Esophagus muscularis mucosa (tissue), 4 donors: ENCODE results near the gene GTF3C5. TPM values are rescaled to one million over a fixed set of nuclear protein-coding genes. Genes with fewer than 3 reads are reported as not detected.

ENCODE experiments used
- DNase-seq: peaks from one replicate; pipeline ENCODE4 v3.0.0-alpha.2; 2017; ENCODE audit errors: extremely low spot score
- H3K27ac ChIP-seq, 4 donors: fragments of 200-600 bp; sonication (generic); replicated peaks in 1 of 4; 1 replicate in 3 of 4; 2 replicates in 1 of 4; pipeline ENCODE4 v1.5.1; 2016 to 2019; ENCODE audit warnings: mild to moderate bottlenecking in 1 of 4
- H3K27me3 ChIP-seq, 4 donors: fragments of 200-600 bp; sonication (generic); one replicate each; pipeline versions ENCODE4 v1.5.1 to v1.6.0; 2016 to 2019
- H3K36me3 ChIP-seq, 4 donors: fragments of 200-600 bp; sonication (generic); one replicate each; pipeline ENCODE4 v1.5.1; 2016 to 2019
- H3K4me1 ChIP-seq, 4 donors: fragments of 200-600 bp; sonication (generic); one replicate each; pipeline ENCODE4 v1.5.1; 2016 to 2019
- H3K4me3 ChIP-seq, 4 donors: fragments of 200-600 bp; sonication (generic); 1 replicate in 2 of 4; 2 replicates in 2 of 4; pipeline ENCODE4 v1.5.1; 2016 to 2019; ENCODE audit warnings: mild to moderate bottlenecking in 4 of 4, moderate library complexity in 1 of 4
- H3K9me3 ChIP-seq, 4 donors: fragments of 200-600 bp; sonication (generic); 1 replicate in 3 of 4; 2 replicates in 1 of 4; pipeline ENCODE4 v1.5.1; 2016 to 2019
- EP300 ChIP-seq: sonication (generic); formaldehyde crosslinking; IDR thresholded peaks from one replicate; pipeline ENCODE4 v1.6.1; 2017; ENCODE audit warnings: antibody characterized with exemption
- POLR2A ChIP-seq: fragments of 450-650 bp; IDR thresholded peaks from one replicate; pipeline ENCODE4 v1.6.1; 2017; ENCODE audit warnings: antibody characterized with exemption, moderate library complexity, mild to moderate bottlenecking, low read depth
- POLR2AphosphoS5 ChIP-seq, 2 donors: sonication (generic); formaldehyde crosslinking; IDR thresholded peaks; one replicate each; pipeline ENCODE4 v1.6.1; 2017; ENCODE audit warnings: antibody characterized with exemption in 2 of 2
- WGBS: methylation state at CpG from one replicate; pipeline ENCODE4 v1.1.5; 2018; 5-methylcytosine and 5-hydroxymethylcytosine counted together
- intact Hi-C: fragments of 100-400 bp; cut with DNase I; formaldehyde crosslinking; loops from one replicate; pipeline ENCODE4 v1.15.1; 2023
- total RNA-seq, 4 donors: library from RNA; depleted of rRNA; stranded (reverse); fragments of >200 nt; gene quantifications; one replicate each; pipeline versions ENCODE4 v1.1.0 to v1.2.1, GENCODE V29; 2016
- TF ChIP-seq, protein P1 (sequence below), 3 experiments: fragments of 200-600 bp in 2 of 3; fragments of 450-650 bp in 1 of 3; sonication (generic) in 2 of 3; IDR thresholded peaks; one replicate each; pipeline ENCODE4 v1.5.1; 2017 to 2019; ENCODE audit warnings: antibody characterized with exemption in 3 of 3, mild to moderate bottlenecking in 2 of 3, moderate library complexity in 1 of 3

The GTF3C5 gene
- total RNA-seq, 4 donors from 2014 or later: 38.9 to 58.1 (median 42.4) TPM

DNA sequence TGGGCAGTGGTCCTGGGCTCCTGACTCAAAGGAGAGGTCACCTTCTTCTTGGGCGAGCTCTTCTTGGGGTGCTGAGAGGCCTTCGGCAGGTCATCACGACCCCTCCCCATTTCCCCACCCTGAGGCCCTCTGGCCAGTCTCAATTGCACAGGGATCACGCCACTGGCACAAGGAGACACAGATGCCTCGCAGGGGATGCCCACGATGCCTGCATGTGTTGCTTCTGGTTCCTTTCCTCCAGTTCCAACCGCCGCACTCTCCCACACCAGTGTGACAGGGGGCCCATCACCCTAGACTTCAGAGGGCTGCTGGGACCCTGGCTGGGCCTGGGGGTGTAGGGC, 32.3 kb downstream of the GTF3C5 start:
- DNase-seq: no peak
- Histone ChIP-seq H3K36me3 (peaks cover 0 to 27% (median 10%) of the 10 kb centered on the region in 4 donors), H3K4me3 (no peak overlapping the region), H3K4me1 (peaks cover 0 to 10% (median 0%) of the 10 kb centered on the region in 4 donors), H3K9me3 (no peaks in the 10 kb centered on the region), H3K27me3 (no peaks in the 10 kb centered on the region), H3K27ac (no peak overlapping the region)
- TF ChIP-seq POLR2AphosphoS5 (IDR thresholded peaks at IDR 0.05) (no peak), EP300 (no peak), POLR2A (no peak)
- TF ChIP-seq, protein P1, sequence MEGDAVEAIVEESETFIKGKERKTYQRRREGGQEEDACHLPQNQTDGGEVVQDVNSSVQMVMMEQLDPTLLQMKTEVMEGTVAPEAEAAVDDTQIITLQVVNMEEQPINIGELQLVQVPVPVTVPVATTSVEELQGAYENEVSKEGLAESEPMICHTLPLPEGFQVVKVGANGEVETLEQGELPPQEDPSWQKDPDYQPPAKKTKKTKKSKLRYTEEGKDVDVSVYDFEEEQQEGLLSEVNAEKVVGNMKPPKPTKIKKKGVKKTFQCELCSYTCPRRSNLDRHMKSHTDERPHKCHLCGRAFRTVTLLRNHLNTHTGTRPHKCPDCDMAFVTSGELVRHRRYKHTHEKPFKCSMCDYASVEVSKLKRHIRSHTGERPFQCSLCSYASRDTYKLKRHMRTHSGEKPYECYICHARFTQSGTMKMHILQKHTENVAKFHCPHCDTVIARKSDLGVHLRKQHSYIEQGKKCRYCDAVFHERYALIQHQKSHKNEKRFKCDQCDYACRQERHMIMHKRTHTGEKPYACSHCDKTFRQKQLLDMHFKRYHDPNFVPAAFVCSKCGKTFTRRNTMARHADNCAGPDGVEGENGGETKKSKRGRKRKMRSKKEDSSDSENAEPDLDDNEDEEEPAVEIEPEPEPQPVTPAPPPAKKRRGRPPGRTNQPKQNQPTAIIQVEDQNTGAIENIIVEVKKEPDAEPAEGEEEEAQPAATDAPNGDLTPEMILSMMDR (IDR thresholded peaks at IDR 0.05): no peak
- 100% methylated on average over 1 of the region's 8 CpGs for WGBS
- intact Hi-C loops: no loop called here

DNA sequence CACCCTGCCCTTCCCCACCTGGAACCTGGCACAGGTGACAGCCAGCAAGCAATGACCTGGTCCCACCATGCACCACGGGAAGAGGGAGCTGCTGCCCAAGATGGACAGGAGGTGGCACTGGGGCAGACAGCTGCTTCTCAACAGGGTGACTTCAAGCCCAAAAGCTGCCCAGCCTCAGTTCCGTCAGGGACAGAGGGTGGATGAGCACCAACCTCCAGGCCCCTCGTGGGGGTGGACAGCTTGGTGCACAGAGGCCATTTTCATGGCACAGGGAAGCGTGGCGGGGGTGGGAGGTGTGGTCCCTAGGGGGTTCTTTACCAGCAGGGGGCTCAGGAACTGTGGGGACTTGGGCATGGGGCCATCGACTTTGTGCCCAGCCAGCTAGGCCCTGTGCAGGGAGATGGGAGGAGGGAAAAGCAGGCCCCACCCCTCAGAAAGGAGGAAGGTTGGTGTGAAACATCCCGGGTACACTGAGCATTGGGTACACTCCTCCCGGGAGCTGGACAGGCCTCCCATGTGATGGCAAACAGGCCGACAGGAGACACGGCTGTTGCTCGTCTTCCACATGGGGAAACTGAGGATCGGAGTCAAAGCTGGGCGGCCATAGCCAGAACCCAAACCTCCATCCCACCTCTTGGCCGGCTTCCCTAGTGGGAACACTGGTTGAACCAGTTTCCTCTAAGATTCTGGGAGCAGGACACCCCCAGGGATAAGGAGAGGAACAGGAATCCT, 32.9 kb downstream of the GTF3C5 start:
- DNase-seq: no peak
- Histone ChIP-seq H3K27me3 (no peaks in the 10 kb centered on the region), H3K4me3 (no peak overlapping the region), H3K36me3 (peaks cover 0 to 21% (median 5%) of the 10 kb centered on the region in 4 donors), H3K27ac (no peak overlapping the region), H3K9me3 (no peaks in the 10 kb centered on the region), H3K4me1 (peaks cover 0 to 10% (median 0%) of the 10 kb centered on the region in 4 donors)
- intact Hi-C loops: no loop called here
- TF ChIP-seq EP300 (no peak), POLR2A (no peak), POLR2AphosphoS5 (IDR thresholded peaks at IDR 0.05) (no peak)
- TF ChIP-seq, protein P1 (IDR thresholded peaks at IDR 0.05): no peak
- 73% methylated on average over 6 of the region's 14 CpGs for WGBS

DNA sequence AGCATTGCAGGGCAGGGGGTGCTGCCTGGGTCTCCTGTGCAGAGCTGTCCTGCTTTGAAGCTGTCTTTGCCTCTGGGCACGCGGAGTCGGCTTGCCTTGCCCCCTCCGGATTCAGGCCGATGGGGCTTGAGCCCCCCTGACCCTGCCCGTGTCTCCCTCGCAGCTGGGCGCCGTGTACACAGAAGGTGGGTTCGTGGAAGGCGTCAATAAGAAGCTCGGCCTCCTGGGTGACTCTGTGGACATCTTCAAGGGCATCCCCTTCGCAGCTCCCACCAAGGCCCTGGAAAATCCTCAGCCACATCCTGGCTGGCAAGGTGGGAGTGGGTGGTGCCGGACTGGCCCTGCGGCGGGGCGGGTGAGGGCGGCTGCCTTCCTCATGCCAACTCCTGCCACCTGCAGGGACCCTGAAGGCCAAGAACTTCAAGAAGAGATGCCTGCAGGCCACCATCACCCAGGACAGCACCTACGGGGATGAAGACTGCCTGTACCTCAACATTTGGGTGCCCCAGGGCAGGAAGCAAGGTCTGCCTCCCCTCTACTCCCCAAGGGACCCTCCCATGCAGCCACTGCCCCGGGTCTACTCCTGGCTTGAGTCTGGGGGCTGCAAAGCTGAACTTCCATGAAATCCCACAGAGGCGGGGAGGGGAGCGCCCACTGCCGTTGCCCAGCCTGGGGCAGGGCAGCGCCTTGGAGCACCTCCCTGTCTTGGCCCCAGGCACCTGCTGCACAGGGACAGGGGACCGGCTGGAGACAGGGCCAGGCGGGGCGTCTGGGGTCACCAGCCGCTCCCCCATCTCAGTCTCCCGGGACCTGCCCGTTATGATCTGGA, 33.7 kb downstream of the GTF3C5 start:
- DNase-seq: no peak
- Histone ChIP-seq H3K27ac (no peak overlapping the region), H3K4me3 (no peak overlapping the region), H3K36me3 (peaks cover 0 to 20% (median 5%) of the 10 kb centered on the region in 4 donors), H3K9me3 (no peaks in the 10 kb centered on the region), H3K4me1 (peaks cover 0 to 10% (median 0%) of the 10 kb centered on the region in 4 donors), H3K27me3 (no peaks in the 10 kb centered on the region)
- intact Hi-C loops: no loop called here
- TF ChIP-seq POLR2A: no peak
- TF ChIP-seq, protein P1 (IDR thresholded peaks at IDR 0.05): no peak
- TF ChIP-seq EP300: no peak
- no peak for TF ChIP-seq POLR2AphosphoS5 (IDR thresholded peaks at IDR 0.05)
- WGBS: 94% methylated on average over 15 of the region's 30 CpGs

DNA sequence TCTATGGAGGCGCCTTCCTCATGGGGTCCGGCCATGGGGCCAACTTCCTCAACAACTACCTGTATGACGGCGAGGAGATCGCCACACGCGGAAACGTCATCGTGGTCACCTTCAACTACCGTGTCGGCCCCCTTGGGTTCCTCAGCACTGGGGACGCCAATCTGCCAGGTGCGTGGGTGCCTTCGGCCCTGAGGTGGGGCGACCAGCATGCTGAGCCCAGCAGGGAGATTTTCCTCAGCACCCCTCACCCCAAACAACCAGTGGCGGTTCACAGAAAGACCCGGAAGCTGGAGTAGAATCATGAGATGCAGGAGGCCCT, 34.2 kb downstream of the GTF3C5 start:
- WGBS: 97% methylated on average over 15 of the region's 17 CpGs
- no peak for TF ChIP-seq POLR2AphosphoS5 (IDR thresholded peaks at IDR 0.05)
- no peak for TF ChIP-seq EP300
- no peak for TF ChIP-seq POLR2A
- TF ChIP-seq, protein P1 (IDR thresholded peaks at IDR 0.05): no peak
- H3K27me3 ChIP-seq: no peaks in the 10 kb centered on the region
- H3K36me3 ChIP-seq: peaks cover 0 to 20% (median 5%) of the 10 kb centered on the region in 4 donors
- DNase-seq: no peak
- H3K27ac ChIP-seq: no peak overlapping the region
- no peak overlapping the region for H3K4me3 ChIP-seq
- intact Hi-C loops: no loop called here
- no peaks in the 10 kb centered on the region for H3K9me3 ChIP-seq
- H3K4me1 ChIP-seq: peaks cover 0 to 6% (median 0%) of the 10 kb centered on the region in 4 donors
